NT2/D1 (cell line): ENCODE results near the gene ZNF787.

ENCODE experiments used
- SUZ12 ChIP-seq: IDR thresholded peaks from 2 replicates; pipeline ENCODE4 v1.6.1; 2011; ENCODE audit not compliant: insufficient read length, insufficient read depth; ENCODE audit errors: extremely low read depth
- YY1 ChIP-seq: IDR thresholded peaks from 2 replicates; pipeline ENCODE4 v1.6.1; 2011; ENCODE audit not compliant: insufficient read length, insufficient read depth
- ZNF274 ChIP-seq: IDR thresholded peaks from 2 replicates; pipeline ENCODE4 v1.6.1; 2011; ENCODE audit warnings: mild to moderate bottlenecking, low read depth, low read length

- TF ChIP-seq SUZ12 (no peak), ZNF274 (no peak), YY1 (no peak)
These were observed 520 bp downstream of the ZNF787 start for GRCh38 chr19:56120371-56121179.
